Psoas muscle (tissue), 8 donors: ENCODE measurements around the gene ARHGEF17. TPM values are rescaled to one million over a fixed set of nuclear protein-coding genes. Genes with fewer than 3 reads are reported as not detected.

ENCODE experiments used
- ATAC-seq, 4 donors: fragments of 200-7000 bp; cut with Tn5 transposase; one replicate each; pipeline ENCODE4 v1.9.1; 2020; ENCODE audit warnings: moderate library complexity in 3 of 4, mild to moderate bottlenecking in 2 of 4
- DNase-seq, 2 donors: peaks; one replicate each; pipeline ENCODE4 v3.0.0-alpha.2; 2020
- H3K27ac ChIP-seq: fragments of 200-600 bp; one replicate; pipeline ENCODE4 v1.8.0; 2022
- H3K27me3 ChIP-seq, 3 donors: fragments of 200-600 bp in 1 of 3; one replicate each; pipeline versions ENCODE4 v1.6.1 to v1.8.0; 2013 to 2022; ENCODE audit warnings: low read length in 2 of 3, mild to moderate bottlenecking in 2 of 3, moderate library complexity in 1 of 3; ENCODE audit not compliant: insufficient read depth in 3 of 3
- H3K36me3 ChIP-seq, 2 donors: fragments of 200-600 bp in 1 of 2; one replicate each; pipeline versions ENCODE4 v1.6.1 to v1.8.0; 2013 to 2022; ENCODE audit warnings: low read depth in 1 of 2, mild to moderate bottlenecking in 1 of 2, moderate library complexity in 1 of 2; ENCODE audit not compliant: insufficient read depth in 1 of 2
- H3K4me1 ChIP-seq: fragments of 200-600 bp; one replicate; pipeline ENCODE4 v1.8.0; 2022
- H3K4me3 ChIP-seq: fragments of 200-600 bp; one replicate; pipeline ENCODE4 v1.8.0; 2022; ENCODE audit warnings: mild to moderate bottlenecking
- H3K9me3 ChIP-seq: fragments of 200-600 bp; one replicate; pipeline ENCODE4 v1.8.0; 2022
- CTCF ChIP-seq: fragments of 200-600 bp; IDR thresholded peaks from one replicate; pipeline ENCODE4 v1.8.0; 2022; ENCODE audit warnings: antibody characterized with exemption
- WGBS, 3 donors: extraction: QIAGEN DNeasy Blood & Tissue Kit; methylation state at CpG; one replicate each; pipeline versions ENCODE4 v1.1.6 to v1.1.7; 2013; 5-methylcytosine and 5-hydroxymethylcytosine counted together
- intact Hi-C, 2 donors: fragments of 100-400 bp; cut with DNase I; formaldehyde crosslinking; loops; one replicate each; pipeline versions ENCODE4 v1.11.0 to v1.14.2; 2022
- polyA plus RNA-seq, 3 donors: library from polyadenylated mRNA; stranded (reverse); fragments of 200-250 nt; gene quantifications; one replicate each; pipeline ENCODE4 v1.2.3, GENCODE V29; 2013
- total RNA-seq, 4 donors: library from RNA; stranded (reverse); fragmentation: NEBNext Ultra II Directional in 2 of 4; extraction: Animal tissue kit (Norgen Biotek cat#: 25700) in 2 of 4; gene quantifications; one replicate each; pipeline versions ENCODE4 v1.2.1 to v1.2.4, GENCODE V29; 2021 to 2023
- donor health status: healthy with polysubstance abuse.
- donor health status: DM: no; HTN: no; CAD: no; lungs with moderate emphysema.
- donor health status: Bipolar disorder and iron deficiency.
- donor health status: healthy.
- donor health status: DM: yes; HTN: yes; CAD: no.
- donor health status: DM: no; HTN: no; CAD: no.
- donor health status: DM: no; HTN: no; CAD: no.
- donor health status: DM: yes; HTN: yes; CAD: no.

ARHGEF17 gene
- total and polyA plus RNA-seq, 7 donors: 5.7 to 38.4 (median 10.8) TPM

- WGBS, 3 donors: 32 to 54% (median 42%) methylated on average over 25 to 40 of the region's 40 CpGs
- no peak for DNase-seq
- peaks cover 17% of the 10 kb centered on the region for H3K4me1 ChIP-seq
- no peaks in the 10 kb centered on the region for H3K9me3 ChIP-seq
- peak overlapping the region; percentile 36 for H3K27ac ChIP-seq
- H3K27me3 ChIP-seq: no peaks in the 10 kb centered on the region
- peak overlapping the region; percentile 62 for H3K4me3 ChIP-seq
- peak; percentile 19 to 56 (median 36) for ATAC-seq
- no peak for TF ChIP-seq CTCF
- intact Hi-C loops: no loop called here
- H3K36me3 ChIP-seq: peaks cover 0 to 8% of the 10 kb centered on the region in 2 donors
These were observed 35.2 kb downstream of the ARHGEF17 start for GRCh38 chr11:73343076-73343873.

- peaks cover 0 to 8% of the 10 kb centered on the region in 2 donors for H3K36me3 ChIP-seq
- H3K27me3 ChIP-seq: no peaks in the 10 kb centered on the region
- 71 to 74% (median 72%) methylated on average over 18 to 20 of the region's 20 CpGs for WGBS, 3 donors
- peak overlapping the region; percentile 41 for H3K27ac ChIP-seq
- peaks cover 17% of the 10 kb centered on the region for H3K4me1 ChIP-seq
- intact Hi-C loops: no loop called here
- H3K4me3 ChIP-seq: no peak overlapping the region
- TF ChIP-seq CTCF: no peak
- DNase-seq (no peak), ATAC-seq (peak; percentile 14 to 50 (median 38))
- H3K9me3 ChIP-seq: no peaks in the 10 kb centered on the region
These were observed 36.1 kb downstream of the ARHGEF17 start for GRCh38 chr11:73344191-73344607.

- intact Hi-C loops: no loop called here
- Histone ChIP-seq H3K27ac (no peak overlapping the region), H3K36me3 (peaks cover 0 to 8% of the 10 kb centered on the region in 2 donors)
These were observed 37.5 kb downstream of the ARHGEF17 start for GRCh38 chr11:73345481-73346160.

GRCh38 chr11:73346186-73346935 lies 38.3 kb downstream of the ARHGEF17 start:
- no peaks in the 10 kb centered on the region for H3K27me3 ChIP-seq
- no peak for ATAC-seq
- H3K36me3 ChIP-seq: peaks cover 0 to 8% of the 10 kb centered on the region in 2 donors
- TF ChIP-seq CTCF: no peak
- no peaks in the 10 kb centered on the region for H3K9me3 ChIP-seq
- peaks cover 17% of the 10 kb centered on the region for H3K4me1 ChIP-seq
- DNase-seq: no peak
- intact Hi-C loops: no loop called here
- no peak overlapping the region for H3K27ac ChIP-seq
- H3K4me3 ChIP-seq: no peak overlapping the region
- 82 to 85% (median 83%) methylated on average over 10 of the region's 10 CpGs for WGBS, 3 donors

More at GRCh38 chr11:73345481-73346160, 37.5 kb downstream of the ARHGEF17 start:
- 54 to 80% (median 58%) methylated on average over 5 of the region's 5 CpGs for WGBS, 3 donors
- Histone ChIP-seq H3K4me1 (peaks cover 17% of the 10 kb centered on the region), H3K27me3 (no peaks in the 10 kb centered on the region), H3K4me3 (no peak overlapping the region), H3K9me3 (no peaks in the 10 kb centered on the region)
- no peak for ATAC-seq
- no peak for DNase-seq
- TF ChIP-seq CTCF: no peak
